GM23338 (cell line): ENCODE measurements around the gene CEP295NL. TPM values are rescaled to one million over a fixed set of nuclear protein-coding genes. Genes with fewer than 3 reads are reported as not detected.
"Not testable (repeated sequence)": the region's sequence is repeated elsewhere in the genome, so short reads cannot be mapped to it uniquely, and the experiment has no call there.

ENCODE experiments used
- ATAC-seq: fragments of 200-7000 bp; cut with Tn5 transposase; 3 replicates; pipeline ENCODE4 v1.9.1; 2020
- DNase-seq: peaks from one replicate; pipeline ENCODE4 v3.0.0-alpha.2; 2015; ENCODE audit warnings: low spot score
- H2AFZ ChIP-seq: fragments of 200-600 bp; sonication (generic); 2 replicates; pipeline ENCODE4 v1.8.0; 2016; ENCODE audit warnings: antibody characterized with exemption, mild to moderate bottlenecking, moderate library complexity
- H3F3A ChIP-seq: fragments of 200-600 bp; sonication (generic); replicated peaks from 2 replicates; pipeline ENCODE4 v1.8.0; 2017; ENCODE audit warnings: antibody characterized with exemption, mixed run types, low read depth
- H3K27ac ChIP-seq: fragments of 200-600 bp; sonication (generic); 2 replicates; pipeline ENCODE4 v1.6.1; 2016; ENCODE audit warnings: low read depth
- H3K27me3 ChIP-seq: fragments of 200-600 bp; sonication (generic); 2 replicates; pipeline ENCODE4 v1.8.0; 2016; ENCODE audit warnings: mild to moderate bottlenecking, mixed run types, moderate library complexity; ENCODE audit not compliant: insufficient read depth
- H3K36me3 ChIP-seq: fragments of 200-600 bp; sonication (generic); 2 replicates; pipeline ENCODE4 v1.8.0; 2016; ENCODE audit warnings: mild to moderate bottlenecking; ENCODE audit not compliant: insufficient read depth
- H3K4me1 ChIP-seq: fragments of 200-600 bp; sonication (generic); 2 replicates; pipeline ENCODE4 v1.8.0; 2016; ENCODE audit warnings: mild to moderate bottlenecking, moderate library complexity; ENCODE audit not compliant: insufficient read depth
- H3K4me2 ChIP-seq: fragments of 200-600 bp; sonication (generic); 2 replicates; pipeline ENCODE4 v1.7.1; 2017; ENCODE audit warnings: mixed run types
- H3K4me3 ChIP-seq: fragments of 200-600 bp; sonication (generic); 2 replicates; pipeline ENCODE4 v1.6.1; 2016; ENCODE audit warnings: mixed run types
- H3K79me2 ChIP-seq: fragments of 200-600 bp; sonication (generic); replicated peaks from 2 replicates; pipeline ENCODE4 v1.8.0; 2017; ENCODE audit warnings: mild to moderate bottlenecking; ENCODE audit not compliant: insufficient read depth
- H3K9me2 ChIP-seq: fragments of 200-600 bp; sonication (generic); 2 replicates; pipeline ENCODE4 v1.8.0; 2017; ENCODE audit not compliant: insufficient read depth
- H4K20me1 ChIP-seq: fragments of 200-600 bp; sonication (generic); replicated peaks from 2 replicates; pipeline ENCODE4 v1.8.0; 2017; ENCODE audit warnings: mild to moderate bottlenecking; ENCODE audit not compliant: insufficient read depth
- H3K27ac Mint-ChIP-seq: 2 replicates; pipeline ENCODE4 v1.8.0; 2020; ENCODE audit warnings: inconsistent platforms, mild to moderate bottlenecking, moderate library complexity, mixed read lengths
- H3K27me3 Mint-ChIP-seq: 3 replicates; pipeline ENCODE4 v1.8.0; 2022; ENCODE audit warnings: low read depth, mild to moderate bottlenecking, moderate library complexity, mixed read lengths, inconsistent platforms; ENCODE audit not compliant: insufficient read depth, poor library complexity
- H3K36me3 Mint-ChIP-seq: 3 replicates; pipeline ENCODE4 v1.8.0; 2021; ENCODE audit warnings: low read depth, mild to moderate bottlenecking, inconsistent platforms, moderate library complexity, mixed read lengths
- H3K4me1 Mint-ChIP-seq: 3 replicates; pipeline ENCODE4 v1.8.0; 2020; ENCODE audit warnings: mild to moderate bottlenecking, inconsistent platforms, mixed read lengths
- H3K4me3 Mint-ChIP-seq: 3 replicates; pipeline ENCODE4 v1.8.0; 2021; ENCODE audit warnings: moderate library complexity, mild to moderate bottlenecking, inconsistent platforms, mixed read lengths
- H3K9me3 Mint-ChIP-seq: 3 replicates; pipeline ENCODE4 v1.8.0; 2020; ENCODE audit warnings: moderate library complexity, mild to moderate bottlenecking, inconsistent platforms, mixed read lengths
- CREB1 ChIP-seq: fragments of 250-450 bp; sonication (Bioruptor Pico); IDR thresholded peaks from 2 replicates; pipeline ENCODE4 v1.5.0; 2020; ENCODE audit warnings: low read depth, mild to moderate bottlenecking, moderate library complexity
- EZH2 ChIP-seq: fragments of 200-600 bp; sonication (generic); IDR thresholded peaks from one replicate; pipeline ENCODE4 v1.8.0; 2017; ENCODE audit warnings: antibody characterized with exemption, mild to moderate bottlenecking, low read depth; ENCODE audit not compliant: unreplicated experiment
- JUNB ChIP-seq: IDR thresholded peaks from one replicate; pipeline ENCODE4 v1.6.1; 2016; ENCODE audit warnings: antibody characterized with exemption; ENCODE audit not compliant: unreplicated experiment
- NANOG ChIP-seq: IDR thresholded peaks from 2 replicates; pipeline ENCODE4 v1.6.1; 2016; ENCODE audit warnings: antibody characterized with exemption, borderline replicate concordance
- POLR2AphosphoS5 ChIP-seq: IDR thresholded peaks from 2 replicates; pipeline ENCODE4 v1.6.1; 2016; ENCODE audit warnings: antibody characterized with exemption, low read depth
- STAT1 ChIP-seq: IDR thresholded peaks from one replicate; pipeline ENCODE4 v1.6.1; 2016; ENCODE audit warnings: antibody characterized with exemption; ENCODE audit not compliant: unreplicated experiment
- ZNF114 ChIP-seq: fragments of 250-450 bp; sonication (Bioruptor Pico); IDR thresholded peaks from 2 replicates; pipeline ENCODE4 v1.5.0; 2020; ENCODE audit warnings: mild to moderate bottlenecking, moderate library complexity
- polyA plus RNA-seq: library from polyadenylated mRNA; unstranded; fragments of >200 nt; fragmentation: Nextera tagmentation; extraction: Ambion mirVana; gene quantifications from 2 replicates; pipeline ENCODE4 v1.2.1, GENCODE V29; 2016
- total RNA-seq: library from RNA; depleted of rRNA; stranded (reverse); fragments of >200 nt; shearing (Covaris generic); gene quantifications from 2 replicates; pipeline ENCODE4 v1.2.3, GENCODE V29; 2014
- TF ChIP-seq, protein P1 (sequence below), 2 experiments: fragments of 200-600 bp in 1 of 2; sonication (generic) in 1 of 2; conservative IDR thresholded peaks; 2 replicates each; pipeline versions ENCODE4 v1.5.1 to v1.6.1; 2016 to 2017; ENCODE audit warnings: antibody characterized with exemption in 2 of 2, low read depth in 2 of 2, mild to moderate bottlenecking in 2 of 2, moderate library complexity in 1 of 2
- TF ChIP-seq, protein P2 (sequence below): IDR thresholded peaks from 2 replicates; pipeline ENCODE4 v1.6.1; 2016; ENCODE audit warnings: antibody characterized with exemption

The CEP295NL gene
- total and polyA plus RNA-seq, 2 experiments from 2014 or later, result 0.69 TPM; not detected in 1

DNA sequence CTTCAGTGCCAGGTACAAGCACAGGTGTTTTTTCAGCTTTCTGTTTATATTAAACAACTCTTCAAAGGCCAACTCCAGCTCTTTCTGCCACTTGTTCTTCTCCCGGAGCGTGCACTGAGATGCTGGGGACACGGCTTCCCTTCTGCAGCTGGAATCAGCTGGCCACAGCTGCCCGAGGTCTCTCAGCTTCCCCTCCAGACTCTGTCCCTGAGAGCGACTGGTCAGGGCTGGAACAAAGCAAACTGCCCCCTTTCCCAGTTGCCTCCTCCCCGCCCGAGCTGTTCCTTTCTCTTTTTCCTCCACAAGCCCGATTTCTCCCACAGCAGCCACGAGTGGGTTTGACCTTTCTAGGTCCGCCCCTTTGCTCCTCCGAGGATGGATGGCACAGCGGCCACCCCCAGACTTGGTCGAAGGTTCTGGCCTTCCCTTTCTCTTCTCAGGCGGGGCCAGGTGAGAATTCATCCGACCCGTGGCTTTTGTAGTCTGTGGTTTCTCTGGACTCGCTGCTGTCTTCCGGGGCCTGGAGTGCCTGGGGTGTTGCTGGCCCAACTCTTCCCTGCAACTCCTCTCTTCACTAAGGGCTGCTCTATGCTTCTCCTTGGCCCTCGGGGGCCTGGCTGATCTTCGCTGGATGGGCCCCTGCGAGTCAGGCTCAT lies 11.5 kb downstream of the CEP295NL start:
- Histone ChIP-seq H4K20me1 (peaks cover 10% of the 10 kb centered on the region), H3K79me2 (peaks cover 22% of the 10 kb centered on the region), H3K4me1 (no peaks in the 10 kb centered on the region), H3K27ac (no peak overlapping the region), H2AFZ (no peak overlapping the region), H3F3A (no peaks in the 10 kb centered on the region), H3K9me2 (no peaks in the 10 kb centered on the region), H3K4me3 (no peak overlapping the region), H3K27me3 (no peaks in the 10 kb centered on the region), H3K4me2 (no peak overlapping the region), H3K36me3 (no peaks in the 10 kb centered on the region)
- peak overlapping the region; percentile 76; the same call in 1 of the 2 replicates for H3K27ac Mint-ChIP-seq
- H3K36me3 Mint-ChIP-seq, result no peaks in the 10 kb centered on the region; the same call in 2 of the 3 replicates
- DNase-seq (no peak), ATAC-seq (no peak)
- peaks cover 5% of the 10 kb centered on the region for H3K27me3 Mint-ChIP-seq
- TF ChIP-seq CREB1 (CRISPR knock-in tag) (no peak), NANOG (no peak)
- TF ChIP-seq, protein P1, sequence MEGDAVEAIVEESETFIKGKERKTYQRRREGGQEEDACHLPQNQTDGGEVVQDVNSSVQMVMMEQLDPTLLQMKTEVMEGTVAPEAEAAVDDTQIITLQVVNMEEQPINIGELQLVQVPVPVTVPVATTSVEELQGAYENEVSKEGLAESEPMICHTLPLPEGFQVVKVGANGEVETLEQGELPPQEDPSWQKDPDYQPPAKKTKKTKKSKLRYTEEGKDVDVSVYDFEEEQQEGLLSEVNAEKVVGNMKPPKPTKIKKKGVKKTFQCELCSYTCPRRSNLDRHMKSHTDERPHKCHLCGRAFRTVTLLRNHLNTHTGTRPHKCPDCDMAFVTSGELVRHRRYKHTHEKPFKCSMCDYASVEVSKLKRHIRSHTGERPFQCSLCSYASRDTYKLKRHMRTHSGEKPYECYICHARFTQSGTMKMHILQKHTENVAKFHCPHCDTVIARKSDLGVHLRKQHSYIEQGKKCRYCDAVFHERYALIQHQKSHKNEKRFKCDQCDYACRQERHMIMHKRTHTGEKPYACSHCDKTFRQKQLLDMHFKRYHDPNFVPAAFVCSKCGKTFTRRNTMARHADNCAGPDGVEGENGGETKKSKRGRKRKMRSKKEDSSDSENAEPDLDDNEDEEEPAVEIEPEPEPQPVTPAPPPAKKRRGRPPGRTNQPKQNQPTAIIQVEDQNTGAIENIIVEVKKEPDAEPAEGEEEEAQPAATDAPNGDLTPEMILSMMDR (conservative IDR thresholded peaks at IDR 0.05; ENCODE audit: low read depth in 2 of 2), result no peak
- no peaks in the 10 kb centered on the region for H3K9me3 Mint-ChIP-seq
- peaks cover 7% of the 10 kb centered on the region; the same call in 2 of the 3 replicates for H3K4me1 Mint-ChIP-seq
- H3K4me3 Mint-ChIP-seq, result no peak overlapping the region

DNA sequence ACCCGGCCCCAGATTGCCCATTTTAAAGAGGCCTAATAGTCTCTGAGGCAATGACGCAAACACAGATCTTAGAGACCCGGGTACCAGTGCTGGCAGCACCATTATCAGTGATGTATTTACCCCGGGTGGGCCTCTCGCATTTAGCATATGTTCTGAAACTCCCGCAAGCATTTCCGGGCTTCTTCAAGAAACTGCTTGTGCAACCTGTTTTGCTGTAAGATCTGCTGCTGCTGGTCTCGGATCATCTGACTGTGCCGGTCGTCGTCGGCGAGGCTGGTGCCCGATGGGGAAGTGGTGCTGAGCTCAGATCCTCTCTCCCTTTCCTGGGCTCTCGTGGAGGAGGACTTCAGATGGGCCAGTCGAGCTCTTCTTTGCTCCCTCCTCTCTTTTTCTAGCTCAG lies 12.5 kb downstream of the CEP295NL start:
- TF ChIP-seq POLR2AphosphoS5 (no peak), ZNF114 (CRISPR knock-in tag) (no peak), CREB1 (CRISPR knock-in tag) (no peak), EZH2 (no peak), STAT1 (no peak), JUNB (no peak)
- TF ChIP-seq, protein P2, sequence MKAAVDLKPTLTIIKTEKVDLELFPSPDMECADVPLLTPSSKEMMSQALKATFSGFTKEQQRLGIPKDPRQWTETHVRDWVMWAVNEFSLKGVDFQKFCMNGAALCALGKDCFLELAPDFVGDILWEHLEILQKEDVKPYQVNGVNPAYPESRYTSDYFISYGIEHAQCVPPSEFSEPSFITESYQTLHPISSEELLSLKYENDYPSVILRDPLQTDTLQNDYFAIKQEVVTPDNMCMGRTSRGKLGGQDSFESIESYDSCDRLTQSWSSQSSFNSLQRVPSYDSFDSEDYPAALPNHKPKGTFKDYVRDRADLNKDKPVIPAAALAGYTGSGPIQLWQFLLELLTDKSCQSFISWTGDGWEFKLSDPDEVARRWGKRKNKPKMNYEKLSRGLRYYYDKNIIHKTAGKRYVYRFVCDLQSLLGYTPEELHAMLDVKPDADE, result no peak
- Mint-ChIP-seq H3K36me3 (no peaks in the 10 kb centered on the region; the same call in 2 of the 3 replicates), H3K27me3 (peaks cover 5% of the 10 kb centered on the region), H3K4me3 (no peak overlapping the region), H3K4me1 (peaks cover 7% of the 10 kb centered on the region; the same call in 2 of the 3 replicates), H3K27ac (no peak overlapping the region), H3K9me3 (no peaks in the 10 kb centered on the region)
- no peak overlapping the region for H3K4me3 ChIP-seq
- peaks cover 7% of the 10 kb centered on the region for H4K20me1 ChIP-seq
- H3K27ac ChIP-seq, result no peak overlapping the region
- ATAC-seq, result no peak
- H2AFZ ChIP-seq, result no peak overlapping the region
- H3K4me2 ChIP-seq, result no peak overlapping the region
- H3K27me3 ChIP-seq, result no peaks in the 10 kb centered on the region
- no peaks in the 10 kb centered on the region for H3F3A ChIP-seq
- peaks cover 19% of the 10 kb centered on the region for H3K79me2 ChIP-seq
- no peaks in the 10 kb centered on the region for H3K36me3 ChIP-seq
- H3K4me1 ChIP-seq, result no peaks in the 10 kb centered on the region
- no peaks in the 10 kb centered on the region for H3K9me2 ChIP-seq
- DNase-seq, result no peak

DNA sequence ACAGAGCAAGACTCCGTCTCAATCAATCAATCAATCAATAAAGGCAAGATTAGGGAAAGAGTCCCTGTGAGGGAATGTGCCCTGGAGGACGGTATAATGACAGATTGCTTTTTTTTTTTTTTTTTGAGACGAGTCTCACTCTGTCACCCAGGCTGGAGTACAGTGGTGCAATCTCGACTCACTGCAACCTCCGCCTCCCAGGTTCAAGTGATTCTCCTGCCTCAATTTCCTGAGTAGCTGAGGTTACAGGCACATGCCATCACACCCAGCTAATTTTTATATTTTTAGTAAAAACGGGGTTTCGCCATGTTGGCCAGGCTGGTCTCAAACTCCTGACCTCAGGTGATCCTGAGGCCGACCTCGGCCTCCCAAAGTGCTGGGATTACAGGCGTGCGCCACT lies 12.9 kb downstream of the CEP295NL start:
- DNase-seq, H3K27me3 Mint-ChIP-seq, H3K36me3 ChIP-seq, H3K27ac ChIP-seq, H2AFZ ChIP-seq, H3K9me3 Mint-ChIP-seq, H3K27ac Mint-ChIP-seq, H3K4me1 Mint-ChIP-seq, H3K36me3 Mint-ChIP-seq, H3F3A ChIP-seq, H4K20me1 ChIP-seq, H3K9me2 ChIP-seq, H3K4me3 Mint-ChIP-seq, ATAC-seq, H3K4me3 ChIP-seq, H3K4me2 ChIP-seq, H3K27me3 ChIP-seq, H3K4me1 ChIP-seq: not testable (repeated sequence)
- H3K79me2 ChIP-seq, result peaks cover 15% of the 10 kb centered on the region
